ENCODE measurements around the gene MPDU1.

MPDU1 gene

DNA sequence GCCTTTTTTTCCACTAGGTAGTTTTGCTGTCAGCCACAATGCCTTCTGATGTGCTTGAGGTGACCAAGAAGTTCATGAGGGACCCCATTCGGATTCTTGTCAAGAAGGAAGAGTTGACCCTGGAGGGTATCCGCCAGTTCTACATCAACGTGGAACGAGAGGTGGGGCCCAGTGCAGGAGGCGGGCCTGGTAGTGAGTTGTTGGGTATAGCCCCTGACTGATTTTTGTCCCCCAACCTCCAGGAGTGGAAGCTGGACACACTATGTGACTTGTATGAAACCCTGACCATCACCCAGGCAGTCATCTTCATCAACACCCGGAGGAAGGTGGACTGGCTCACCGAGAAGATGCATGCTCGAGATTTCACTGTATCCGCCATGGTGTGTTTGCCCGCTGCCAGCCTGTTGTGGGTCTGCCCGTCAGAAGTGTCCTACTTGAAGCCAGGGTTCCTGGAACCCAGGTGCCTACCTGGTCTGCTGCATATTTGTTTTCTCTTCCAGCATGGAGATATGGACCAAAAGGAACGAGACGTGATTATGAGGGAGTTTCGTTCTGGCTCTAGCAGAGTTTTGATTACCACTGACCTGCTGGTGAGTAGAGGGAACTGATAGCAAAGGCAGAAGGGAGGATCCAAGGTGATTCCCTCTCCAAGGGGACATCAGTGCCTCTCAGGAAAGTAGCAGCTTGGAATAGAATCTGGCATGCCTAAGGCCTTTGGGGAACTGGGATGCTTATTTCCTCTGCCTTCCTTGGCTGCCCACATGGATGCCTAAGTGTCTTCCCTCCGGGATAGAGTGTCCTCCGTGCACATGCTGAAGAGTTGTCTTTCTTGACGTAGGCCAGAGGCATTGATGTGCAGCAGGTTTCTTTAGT lies 6.1 kb upstream of the MPDU1 start:
- TF ChIP-seq, protein P1, sequence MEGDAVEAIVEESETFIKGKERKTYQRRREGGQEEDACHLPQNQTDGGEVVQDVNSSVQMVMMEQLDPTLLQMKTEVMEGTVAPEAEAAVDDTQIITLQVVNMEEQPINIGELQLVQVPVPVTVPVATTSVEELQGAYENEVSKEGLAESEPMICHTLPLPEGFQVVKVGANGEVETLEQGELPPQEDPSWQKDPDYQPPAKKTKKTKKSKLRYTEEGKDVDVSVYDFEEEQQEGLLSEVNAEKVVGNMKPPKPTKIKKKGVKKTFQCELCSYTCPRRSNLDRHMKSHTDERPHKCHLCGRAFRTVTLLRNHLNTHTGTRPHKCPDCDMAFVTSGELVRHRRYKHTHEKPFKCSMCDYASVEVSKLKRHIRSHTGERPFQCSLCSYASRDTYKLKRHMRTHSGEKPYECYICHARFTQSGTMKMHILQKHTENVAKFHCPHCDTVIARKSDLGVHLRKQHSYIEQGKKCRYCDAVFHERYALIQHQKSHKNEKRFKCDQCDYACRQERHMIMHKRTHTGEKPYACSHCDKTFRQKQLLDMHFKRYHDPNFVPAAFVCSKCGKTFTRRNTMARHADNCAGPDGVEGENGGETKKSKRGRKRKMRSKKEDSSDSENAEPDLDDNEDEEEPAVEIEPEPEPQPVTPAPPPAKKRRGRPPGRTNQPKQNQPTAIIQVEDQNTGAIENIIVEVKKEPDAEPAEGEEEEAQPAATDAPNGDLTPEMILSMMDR (conservative IDR thresholded peaks at IDR 0.05; ENCODE audit: low read depth, low read length): no peak
- no peak for DNase-seq (ENCODE audit: low read depth)
- no peak overlapping the region for H3K4me3 ChIP-seq (ENCODE audit: low read length)

DNA sequence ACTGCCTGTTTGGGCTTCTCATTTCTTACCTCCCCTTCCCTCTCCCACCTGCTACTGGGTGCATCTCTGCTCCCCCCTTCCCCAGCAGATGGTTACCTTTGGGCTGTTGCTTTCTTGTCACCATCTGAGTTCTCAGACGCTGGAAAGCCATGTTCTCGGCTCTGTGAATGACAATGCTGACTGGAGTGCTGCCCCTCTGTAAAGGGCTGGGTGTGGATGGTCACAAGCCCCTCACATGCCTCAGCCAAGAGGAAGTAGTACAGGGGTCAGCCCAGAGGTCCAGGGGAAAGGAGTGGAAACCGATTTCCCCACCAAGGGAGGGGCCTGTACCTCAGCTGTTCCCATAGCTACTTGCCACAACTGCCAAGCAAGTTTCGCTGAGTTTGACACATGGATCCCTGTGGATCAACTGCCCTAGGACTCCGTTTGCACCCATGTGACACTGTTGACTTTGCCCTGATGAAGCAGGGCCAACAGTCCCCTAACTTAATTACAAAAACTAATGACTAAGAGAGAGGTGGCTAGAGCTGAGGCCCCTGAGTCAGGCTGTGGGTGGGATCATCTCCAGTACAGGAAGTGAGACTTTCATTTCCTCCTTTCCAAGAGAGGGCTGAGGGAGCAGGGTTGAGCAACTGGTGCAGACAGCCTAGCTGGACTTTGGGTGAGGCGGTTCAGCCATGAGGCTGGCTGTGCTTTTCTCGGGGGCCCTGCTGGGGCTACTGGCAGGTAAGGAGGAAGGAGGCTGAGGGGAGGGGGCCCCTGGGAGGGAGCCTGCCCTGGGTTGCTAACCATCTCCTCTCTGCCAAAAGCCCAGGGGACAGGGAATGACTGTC lies 4.4 kb upstream of the MPDU1 start, which contains the start of gene CD68:
Gene CD68, plus strand, starts transcription at position 638 of the 833 bp plus-strand sequence. Its CDS starts 40 bp downstream, at position 678.
- TF ChIP-seq, protein P1 (conservative IDR thresholded peaks at IDR 0.05; ENCODE audit: low read depth, low read length): no peak
- H3K4me3 ChIP-seq (ENCODE audit: low read length): no peak within 1 kb of the TSS
- DNase-seq (ENCODE audit: low read depth): peak; percentile 90

DNA sequence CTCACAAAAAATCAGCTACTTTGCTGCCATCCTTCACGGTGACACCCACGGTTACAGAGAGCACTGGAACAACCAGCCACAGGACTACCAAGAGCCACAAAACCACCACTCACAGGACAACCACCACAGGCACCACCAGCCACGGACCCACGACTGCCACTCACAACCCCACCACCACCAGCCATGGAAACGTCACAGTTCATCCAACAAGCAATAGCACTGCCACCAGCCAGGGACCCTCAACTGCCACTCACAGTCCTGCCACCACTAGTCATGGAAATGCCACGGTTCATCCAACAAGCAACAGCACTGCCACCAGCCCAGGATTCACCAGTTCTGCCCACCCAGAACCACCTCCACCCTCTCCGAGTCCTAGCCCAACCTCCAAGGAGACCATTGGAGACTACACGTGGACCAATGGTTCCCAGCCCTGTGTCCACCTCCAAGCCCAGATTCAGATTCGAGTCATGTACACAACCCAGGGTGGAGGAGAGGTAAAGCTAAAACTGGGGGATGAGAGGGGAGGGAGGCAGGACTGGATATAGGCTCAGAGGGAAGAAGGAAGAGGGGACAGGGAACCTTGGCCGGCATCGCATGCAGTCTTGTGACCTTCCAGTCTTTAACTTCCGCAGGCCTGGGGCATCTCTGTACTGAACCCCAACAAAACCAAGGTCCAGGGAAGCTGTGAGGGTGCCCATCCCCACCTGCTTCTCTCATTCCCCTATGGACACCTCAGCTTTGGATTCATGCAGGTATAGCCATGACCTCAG lies 3.6 kb upstream of the MPDU1 start:
- H3K4me3 ChIP-seq (ENCODE audit: low read length): no peak overlapping the region
- no peak for DNase-seq (ENCODE audit: low read depth)
- TF ChIP-seq, protein P1 (conservative IDR thresholded peaks at IDR 0.05; ENCODE audit: low read depth, low read length): no peak

DNA sequence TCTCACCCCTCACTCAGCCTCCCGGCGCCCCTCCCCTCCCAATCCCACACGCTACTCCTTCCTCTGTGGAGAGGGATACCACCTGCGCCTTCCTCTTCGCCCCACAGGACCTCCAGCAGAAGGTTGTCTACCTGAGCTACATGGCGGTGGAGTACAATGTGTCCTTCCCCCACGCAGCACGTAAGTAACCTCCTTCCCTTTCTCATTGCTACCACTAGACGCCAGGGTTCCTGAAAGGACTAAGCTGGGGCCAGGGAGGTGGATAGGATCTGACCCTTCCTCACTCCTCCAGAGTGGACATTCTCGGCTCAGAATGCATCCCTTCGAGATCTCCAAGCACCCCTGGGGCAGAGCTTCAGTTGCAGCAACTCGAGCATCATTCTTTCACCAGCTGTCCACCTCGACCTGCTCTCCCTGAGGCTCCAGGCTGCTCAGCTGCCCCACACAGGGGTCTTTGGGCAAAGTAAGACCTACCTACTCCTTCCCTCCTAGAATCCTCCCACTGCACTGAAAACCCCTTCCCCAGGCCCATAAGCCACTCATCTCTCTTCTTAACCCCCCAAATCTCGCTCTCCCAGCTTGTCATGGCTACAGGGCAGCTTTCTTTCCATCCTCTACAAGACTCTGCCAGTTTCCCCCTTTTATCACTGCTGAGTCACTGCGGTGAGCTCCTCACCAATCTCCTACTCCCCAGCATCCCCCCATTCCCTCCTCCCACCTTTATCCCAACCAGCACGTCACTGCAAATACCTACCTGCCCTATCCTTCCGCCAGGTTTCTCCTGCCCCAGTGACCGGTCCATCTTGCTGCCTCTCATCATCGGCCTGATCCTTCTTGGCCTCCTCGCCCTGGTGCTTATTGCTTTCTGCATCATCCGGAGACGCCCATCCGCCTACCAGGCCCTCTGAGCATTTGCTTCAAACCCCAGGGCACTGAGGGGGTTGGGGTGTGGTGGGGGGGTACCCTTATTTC lies 2.8 kb upstream of the MPDU1 start:
- TF ChIP-seq, protein P1 (conservative IDR thresholded peaks at IDR 0.05; ENCODE audit: low read depth, low read length): no peak
- DNase-seq (ENCODE audit: low read depth): no peak
- no peak overlapping the region for H3K4me3 ChIP-seq (ENCODE audit: low read length)

DNA sequence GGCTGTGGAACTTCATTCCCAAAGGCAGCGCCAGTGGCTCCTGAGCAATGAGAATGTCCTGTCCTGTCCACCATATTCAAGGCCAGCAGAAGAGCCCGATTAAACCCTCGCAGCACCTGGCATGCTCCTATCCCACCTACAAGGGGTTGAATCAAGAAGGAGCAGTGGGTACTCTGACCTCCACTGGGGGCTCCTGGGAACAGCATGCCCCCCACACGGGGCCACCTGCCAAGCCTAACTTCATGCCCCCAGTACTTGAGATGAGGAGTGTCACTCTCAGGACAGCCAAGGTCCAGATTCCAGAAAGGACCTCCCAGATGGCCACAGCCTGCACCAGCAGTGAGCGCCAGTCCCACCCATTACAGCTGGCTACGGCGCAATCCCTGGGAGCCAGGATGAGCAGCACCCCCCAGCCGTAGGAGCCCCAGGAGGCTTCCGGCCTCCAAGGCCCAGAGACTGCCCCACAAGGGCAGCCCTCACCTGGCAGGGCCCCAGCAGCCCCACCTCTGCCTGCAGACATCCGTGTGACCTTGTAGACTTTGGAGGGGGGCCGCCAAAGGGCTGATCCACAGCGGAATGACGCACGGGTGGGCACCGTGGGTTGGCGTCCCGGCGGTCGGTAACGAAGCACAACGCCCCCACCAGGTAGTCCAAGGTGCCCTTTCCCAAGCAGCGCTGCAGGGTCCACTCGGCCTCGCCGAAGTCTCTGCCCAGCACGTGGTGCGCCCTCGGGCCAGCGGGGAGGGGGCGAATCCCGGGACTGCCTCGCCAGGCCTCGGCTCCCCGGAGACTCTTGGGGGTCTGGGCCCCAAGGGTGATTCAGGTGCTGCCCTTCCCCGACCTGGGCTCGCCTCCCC lies 1.0 kb upstream of the MPDU1 start:
- TF ChIP-seq, protein P1 (conservative IDR thresholded peaks at IDR 0.05; ENCODE audit: low read depth, low read length): no peak
- no peak overlapping the region for H3K4me3 ChIP-seq (ENCODE audit: low read length)
- no peak for DNase-seq (ENCODE audit: low read depth)
